K562 (cell line): ENCODE measurements around the gene STXBP5L. TPM values are rescaled to one million over a fixed set of nuclear protein-coding genes. Genes with fewer than 3 reads are reported as not detected.

Source experiments
- ATAC-seq: fragments of 200-7000 bp; cut with Tn5 transposase; 3 replicates; pipeline ENCODE4 v1.9.1; 2020; ENCODE audit warnings: moderate library complexity
- BruUV-seq: library from RNA; stranded (reverse); fragments of 400-500 nt; replicated peaks from 2 replicates; lab custom pipeline; 2021; lab: Mats Ljungman, UMichigan
- CTCF ChIA-PET: fragments of 300-600 bp; formaldehyde crosslinking; extraction: SDS; loops from one replicate; lab custom pipeline; 2021; ENCODE audit warnings: low intra/inter-chr PET ratio; lab: Yijun Ruan, JAX
- POLR2A ChIA-PET: fragments of 300-600, 350-650 bp; sonication (Branson Sonifier 250); formaldehyde crosslinking; extraction: SDS; loops from one replicate; lab custom pipeline; 2021; ENCODE audit warnings: antibody characterized with exemption, inconsistent platforms; lab: Yijun Ruan, JAX
- DNase-seq, 4 experiments: peaks; one replicate each; pipeline versions ENCODE4 v3.0.0 to v3.0.0-alpha.2; 2011 to 2018; ENCODE audit warnings: low spot score in 3 of 4, mixed read lengths in 3 of 4; ENCODE audit errors: extremely low read depth in 1 of 4
- FAIRE-seq: peaks from 2 replicates; lab custom pipeline; 2011; peaks lifted over from hg19 to GRCh38; lab: Jason Lieb, UNC
- H2AFZ ChIP-seq: 2 replicates; pipeline ENCODE4 v1.6.0; 2011; ENCODE audit warnings: low read depth, low read length, control low read depth, inconsistent platforms
- H3K27ac ChIP-seq: fragments of 200-600 bp; 3 replicates; pipeline ENCODE4 v1.8.0; 2011; ENCODE audit warnings: low read depth, mild to moderate bottlenecking, control low read depth, inconsistent platforms, low read length, moderate library complexity, mixed read lengths; ENCODE audit errors: extremely low read depth
- H3K27me3 ChIP-seq, 2 experiments: fragments of 300-600 bp in 1 of 2; 2 replicates in 1 of 2; 3 replicates in 1 of 2; pipeline versions ENCODE4 v1.6.0 to v1.8.0; 2011; ENCODE audit warnings: inconsistent platforms in 2 of 2, low read length in 2 of 2, mild to moderate bottlenecking in 1 of 2, mixed read lengths in 1 of 2, moderate library complexity in 1 of 2; ENCODE audit not compliant: control insufficient read depth in 2 of 2, insufficient read depth in 2 of 2
- H3K36me3 ChIP-seq: fragments of 300-600 bp; 3 replicates; pipeline ENCODE4 v1.8.0; 2011; ENCODE audit warnings: mild to moderate bottlenecking, low read length, inconsistent platforms; ENCODE audit not compliant: control insufficient read depth, insufficient read depth
- H3K4me1 ChIP-seq, 2 experiments: fragments of 200-600 bp in 1 of 2; replicated peaks in 1 of 2; 2 replicates in 1 of 2; 3 replicates in 1 of 2; pipeline versions ENCODE4 v1.5.1 to v1.8.0; 2011; ENCODE audit warnings: inconsistent platforms in 2 of 2, low read length in 2 of 2, mild to moderate bottlenecking in 1 of 2, mixed read lengths in 1 of 2, moderate library complexity in 1 of 2; ENCODE audit not compliant: control insufficient read depth in 2 of 2, insufficient read depth in 2 of 2
- H3K4me2 ChIP-seq: 2 replicates; pipeline ENCODE4 v1.6.1; 2011; ENCODE audit warnings: low read length, control low read depth, inconsistent platforms, mixed read lengths; ENCODE audit not compliant: insufficient read depth
- H3K4me3 ChIP-seq: fragments of 200-600 bp; sonication (generic), shearing (Covaris generic); 2 replicates; pipeline ENCODE4 v1.5.1; 2016; ENCODE audit warnings: control low read depth, inconsistent platforms
- H3K79me2 ChIP-seq: fragments of 200-600 bp; 3 replicates; pipeline ENCODE4 v1.8.0; 2011; ENCODE audit warnings: low read length, inconsistent platforms; ENCODE audit not compliant: control insufficient read depth, insufficient read depth
- H3K9ac ChIP-seq, 2 experiments: 2 replicates each; pipeline versions ENCODE4 v1.6.0 to v1.6.1; 2011; ENCODE audit warnings: low read depth in 2 of 2, low read length in 2 of 2, control low read depth in 1 of 2, inconsistent platforms in 1 of 2, mild to moderate bottlenecking in 1 of 2, mixed read lengths in 1 of 2; ENCODE audit not compliant: insufficient read depth in 1 of 2
- H3K9me1 ChIP-seq: one replicate; pipeline ENCODE4 v1.6.0; 2011; ENCODE audit warnings: inconsistent platforms, mild to moderate bottlenecking, low read length, moderate library complexity; ENCODE audit not compliant: control insufficient read depth, insufficient read depth
- H3K9me3 ChIP-seq: replicated peaks from 2 replicates; pipeline ENCODE4 v1.5.1; 2011; ENCODE audit warnings: low read depth, low read length, inconsistent platforms; ENCODE audit not compliant: control insufficient read depth, insufficient read depth
- H4K20me1 ChIP-seq: replicated peaks from 2 replicates; pipeline ENCODE4 v1.6.1; 2011; ENCODE audit warnings: low read length, inconsistent platforms, mixed read lengths; ENCODE audit not compliant: control insufficient read depth, insufficient read depth
- GTF2A2 ChIP-seq: IDR thresholded peaks from 2 replicates; pipeline ENCODE4 v1.6.1; 2016; ENCODE audit warnings: mild to moderate bottlenecking, missing genetic modification characterization, missing compliant biosample characterization
- L3MBTL2 ChIP-seq: fragments of 450-650 bp; IDR thresholded peaks from 2 replicates; pipeline ENCODE4 v1.6.1; 2016; ENCODE audit warnings: mild to moderate bottlenecking, moderate library complexity
- MCM7 ChIP-seq, 2 experiments: fragments of 450-650 bp; IDR thresholded peaks; 2 replicates each; pipeline ENCODE4 v1.6.1; 2016 to 2018
- MTF1 ChIP-seq: fragments of 250-450 bp; sonication (Bioruptor Pico); IDR thresholded peaks from 2 replicates; pipeline ENCODE4 v1.9.0; 2021; ENCODE audit warnings: moderate library complexity, mild to moderate bottlenecking, inconsistent platforms, borderline replicate concordance
- RBBP5 ChIP-seq: fragments of 200-600 bp; sonication (generic); IDR thresholded peaks from 2 replicates; pipeline ENCODE4 v1.6.1; 2012; ENCODE audit warnings: borderline replicate concordance, mild to moderate bottlenecking, low read length, control low read depth, inconsistent platforms; ENCODE audit not compliant: insufficient read depth, poor library complexity, severe bottlenecking
- RFX7 ChIP-seq: fragments of 250-450 bp; sonication (Bioruptor Pico); IDR thresholded peaks from 2 replicates; pipeline ENCODE4 v1.5.1; 2021; ENCODE audit warnings: mild to moderate bottlenecking
- RUNX1 ChIP-seq: sonication (generic); IDR thresholded peaks from 2 replicates; pipeline ENCODE4 v1.6.1; 2016; ENCODE audit warnings: antibody characterized with exemption, low read depth
- ZNF316 ChIP-seq: fragments of 450-650 bp; IDR thresholded peaks from 2 replicates; pipeline ENCODE4 v1.6.1; 2016
- ZNF507 ChIP-seq: conservative IDR thresholded peaks from 2 replicates; pipeline ENCODE4 v1.6.1; 2017; ENCODE audit warnings: missing genetic modification characterization, missing compliant biosample characterization
- ZNF699 ChIP-seq: fragments of 250-450 bp; sonication (Bioruptor Pico); IDR thresholded peaks from 2 replicates; pipeline ENCODE4 v1.8.0; 2021; ENCODE audit warnings: mild to moderate bottlenecking, moderate library complexity; ENCODE audit not compliant: insufficient replicate concordance
- ZNF764 ChIP-seq: fragments of 250-450 bp; sonication (Bioruptor Pico); IDR thresholded peaks from 2 replicates; pipeline ENCODE4 v1.4.0; 2020; ENCODE audit warnings: low read depth, mild to moderate bottlenecking, moderate library complexity
- WGBS: fragments of 100-300 bp; shearing (Covaris generic); methylation state at CpG from one replicate; pipeline ENCODE4 v1.1.6; 2016; ENCODE audit warnings: low coverage, mixed read lengths; ENCODE audit not compliant: insufficient coverage; ENCODE audit errors: missing lambda C conversion rate; 5-methylcytosine and 5-hydroxymethylcytosine counted together
- in situ Hi-C: fragments of 300-500 bp; cut with MboI; formaldehyde crosslinking; loops from 4 replicates; pipeline ENCODE4 v1.15.0; 2018; ENCODE audit warnings: inconsistent platforms, mixed read lengths
- intact Hi-C: fragments of 100-400 bp; cut with micrococcal nuclease; formaldehyde crosslinking; loops from 2 replicates; pipeline ENCODE4 v1.14.2; 2022
- polyA plus RNA-seq, 8 experiments: library from polyadenylated mRNA; depleted of rRNA in 4 of 8; stranded (reverse) in 5 of 8; unstranded in 3 of 8; fragments of >200 nt; fragmentation: Nextera tagmentation in 2 of 8; fragmentation: Illumina TruSeq in 1 of 8; extraction: Ambion mirVana in 2 of 8; extraction: Trizol in 1 of 8; gene quantifications; 2 replicates each; pipeline versions ENCODE4 v1.2.1 to v1.2.3, GENCODE V29; 2011 to 2014; ENCODE audit warnings: inconsistent platforms in 1 of 8, missing spikeins in 1 of 8
- total RNA-seq, 7 experiments: library from RNA; depleted of rRNA in 6 of 7; stranded (reverse); fragments of >200 nt in 6 of 7; fragmentation: Illumina TruSeq in 2 of 7; extraction: Trizol in 2 of 7; gene quantifications; 2 replicates each; pipeline versions ENCODE4 v1.2.1 to v1.2.3, GENCODE V29; 2011 to 2021; ENCODE audit warnings: low replicate concordance in 1 of 7
- TF ChIP-seq, protein P1 (sequence below): fragments of 250-450 bp; sonication (Bioruptor Pico); IDR thresholded peaks from 2 replicates; pipeline ENCODE4 v1.5.0; 2022; ENCODE audit warnings: mild to moderate bottlenecking

STXBP5L gene
- total and polyA plus RNA-seq, 9 of the 15 experiments (the other 6 are each of a cell fraction or from before 2014, with no cell fraction given), result 0.03 to 0.04 (median 0.03) TPM; not detected in 6

DNA sequence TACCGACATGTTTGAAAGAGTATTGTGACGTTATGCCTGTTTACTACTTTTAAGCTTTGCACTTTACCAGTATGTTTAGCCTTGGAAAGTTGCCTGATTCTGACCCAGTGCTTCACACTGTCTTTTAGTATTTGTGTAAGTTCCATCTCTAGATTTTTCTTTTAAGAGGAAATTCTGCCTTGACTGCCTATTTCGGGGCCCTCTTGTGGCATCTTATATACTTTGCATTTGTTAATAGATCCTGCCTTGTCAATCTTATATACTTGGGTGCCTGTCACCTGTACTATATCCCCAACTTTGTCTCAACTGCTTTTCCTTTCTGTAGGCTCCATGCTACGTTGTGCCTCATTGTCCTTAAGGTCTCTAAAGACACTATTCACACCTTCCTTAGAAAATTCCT, 244.6 kb downstream of the STXBP5L start (continued):
- TF ChIP-seq, protein P1, sequence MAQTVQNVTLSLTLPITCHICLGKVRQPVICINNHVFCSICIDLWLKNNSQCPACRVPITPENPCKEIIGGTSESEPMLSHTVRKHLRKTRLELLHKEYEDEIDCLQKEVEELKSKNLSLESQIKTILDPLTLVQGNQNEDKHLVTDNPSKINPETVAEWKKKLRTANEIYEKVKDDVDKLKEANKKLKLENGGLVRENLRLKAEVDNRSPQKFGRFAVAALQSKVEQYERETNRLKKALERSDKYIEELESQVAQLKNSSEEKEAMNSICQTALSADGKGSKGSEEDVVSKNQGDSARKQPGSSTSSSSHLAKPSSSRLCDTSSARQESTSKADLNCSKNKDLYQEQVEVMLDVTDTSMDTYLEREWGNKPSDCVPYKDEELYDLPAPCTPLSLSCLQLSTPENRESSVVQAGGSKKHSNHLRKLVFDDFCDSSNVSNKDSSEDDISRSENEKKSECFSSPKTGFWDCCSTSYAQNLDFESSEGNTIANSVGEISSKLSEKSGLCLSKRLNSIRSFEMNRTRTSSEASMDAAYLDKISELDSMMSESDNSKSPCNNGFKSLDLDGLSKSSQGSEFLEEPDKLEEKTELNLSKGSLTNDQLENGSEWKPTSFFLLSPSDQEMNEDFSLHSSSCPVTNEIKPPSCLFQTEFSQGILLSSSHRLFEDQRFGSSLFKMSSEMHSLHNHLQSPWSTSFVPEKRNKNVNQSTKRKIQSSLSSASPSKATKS (CRISPR knock-in tag), result no peak
- TF ChIP-seq ZNF507 (tag), result no peak
- no peak for TF ChIP-seq RBBP5
- no peak for TF ChIP-seq RFX7 (CRISPR knock-in tag)
- TF ChIP-seq, all 486 proteins: peak for 0

DNA sequence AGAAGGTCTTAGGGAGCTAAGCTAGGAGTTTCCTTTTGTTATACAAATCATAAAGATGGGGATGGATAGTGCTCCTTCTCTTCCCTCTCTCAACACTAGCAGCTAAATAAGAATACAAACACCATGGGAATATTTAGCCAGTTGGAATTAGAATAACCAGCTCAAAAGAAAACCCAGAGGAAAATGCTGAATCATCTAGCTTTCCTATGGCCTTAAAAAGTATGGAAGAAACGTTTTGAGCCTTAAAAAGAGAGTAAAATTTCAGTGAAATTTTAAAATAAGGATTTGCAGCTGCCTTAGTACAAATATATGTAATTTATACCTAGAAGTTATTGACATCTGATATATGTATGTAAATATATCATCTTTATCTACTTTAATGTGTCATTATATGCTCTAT, 245.8 kb downstream of the STXBP5L start:
- H3K4me3 ChIP-seq, result no peak overlapping the region
- no peaks in the 10 kb centered on the region for H4K20me1 ChIP-seq
- in situ Hi-C loops (no loop called here), intact Hi-C loops (no loop called here)
- ChIA-PET CTCF (no interaction called here), POLR2A (no interaction called here)
- FAIRE-seq, result no peak
- BruUV-seq, result no TSS peak
- no peaks in the 10 kb centered on the region for H3K36me3 ChIP-seq
- H3K9me3 ChIP-seq, result no peaks in the 10 kb centered on the region
- no peak for ATAC-seq
- no peak overlapping the region for H3K27ac ChIP-seq
- no peak overlapping the region for H3K9ac ChIP-seq
- no peaks in the 10 kb centered on the region for H3K27me3 ChIP-seq
- H3K4me2 ChIP-seq, result no peak overlapping the region
- WGBS, result 8% methylated on average over 1 of the region's 1 CpG
- H3K9me1 ChIP-seq, result no peaks in the 10 kb centered on the region
- no peaks in the 10 kb centered on the region for H3K79me2 ChIP-seq
- H3K4me1 ChIP-seq, result no peaks in the 10 kb centered on the region
- H2AFZ ChIP-seq, result no peak overlapping the region
- DNase-seq, result no peak
- TF ChIP-seq ZNF699 (CRISPR knock-in tag), result no peak
- peak; percentile 50 for TF ChIP-seq ZNF316
- no peak for TF ChIP-seq MTF1 (CRISPR knock-in tag)
- TF ChIP-seq L3MBTL2, result no peak
- TF ChIP-seq RUNX1, result no peak
- TF ChIP-seq ZNF764 (CRISPR knock-in tag), result no peak
- TF ChIP-seq GTF2A2 (tag), result no peak
- TF ChIP-seq MCM7 (IDR thresholded peaks at IDR 0.05), result no peak
